Natural killer cell treated with Interleukin-12 subunit alpha and Interleukin-12 subunit beta and Interleukin-15 and Interleukin-18, amount 100 ng/mL, for 72 hours (primary cell): ENCODE measurements around the gene RNF224. TPM values are rescaled to one million over a fixed set of nuclear protein-coding genes. Genes with fewer than 3 reads are reported as not detected.

Experiments used
- ATAC-seq, 2 donors: fragments of 150-1000 bp; cut with Tn5 transposase in 1 of 2; sonication (Bioruptor Pico), chemical (Tn5 transposase) in 1 of 2; 2 replicates each; pipeline ENCODE4 v1.10.0; 2021
- DNase-seq: peaks from one replicate; pipeline ENCODE4 v3.0.0; 2022; ENCODE audit warnings: low spot score
- H3K27ac Mint-ChIP-seq, 2 donors: 1 replicate in 1 of 2; 2 replicates in 1 of 2; pipeline ENCODE4 v1.8.0; 2022; ENCODE audit warnings: mixed read lengths in 2 of 2, mild to moderate bottlenecking in 1 of 2, moderate library complexity in 1 of 2
- H3K27me3 Mint-ChIP-seq, 2 donors: 1 replicate in 1 of 2; 2 replicates in 1 of 2; pipeline ENCODE4 v1.8.0; 2022; ENCODE audit warnings: mixed read lengths in 2 of 2
- H3K36me3 Mint-ChIP-seq: one replicate; pipeline ENCODE4 v1.8.0; 2022; ENCODE audit warnings: mixed read lengths
- H3K4me1 Mint-ChIP-seq, 2 donors: 1 replicate in 1 of 2; 2 replicates in 1 of 2; pipeline ENCODE4 v1.8.0; 2022; ENCODE audit warnings: low read depth in 2 of 2, mixed read lengths in 2 of 2, mild to moderate bottlenecking in 1 of 2
- H3K4me3 Mint-ChIP-seq: one replicate; pipeline ENCODE4 v1.8.0; 2022; ENCODE audit warnings: mixed read lengths
- H3K9me3 Mint-ChIP-seq: 2 replicates; pipeline ENCODE4 v1.8.0; 2022; ENCODE audit warnings: mixed read lengths
- total RNA-seq, 2 donors: library from RNA; stranded (reverse); gene quantifications; one replicate each; pipeline ENCODE4 v1.2.3, GENCODE V29; 2022

RNF224 gene
- total RNA-seq, 2 donors from 2014 or later: not detected

DNA sequence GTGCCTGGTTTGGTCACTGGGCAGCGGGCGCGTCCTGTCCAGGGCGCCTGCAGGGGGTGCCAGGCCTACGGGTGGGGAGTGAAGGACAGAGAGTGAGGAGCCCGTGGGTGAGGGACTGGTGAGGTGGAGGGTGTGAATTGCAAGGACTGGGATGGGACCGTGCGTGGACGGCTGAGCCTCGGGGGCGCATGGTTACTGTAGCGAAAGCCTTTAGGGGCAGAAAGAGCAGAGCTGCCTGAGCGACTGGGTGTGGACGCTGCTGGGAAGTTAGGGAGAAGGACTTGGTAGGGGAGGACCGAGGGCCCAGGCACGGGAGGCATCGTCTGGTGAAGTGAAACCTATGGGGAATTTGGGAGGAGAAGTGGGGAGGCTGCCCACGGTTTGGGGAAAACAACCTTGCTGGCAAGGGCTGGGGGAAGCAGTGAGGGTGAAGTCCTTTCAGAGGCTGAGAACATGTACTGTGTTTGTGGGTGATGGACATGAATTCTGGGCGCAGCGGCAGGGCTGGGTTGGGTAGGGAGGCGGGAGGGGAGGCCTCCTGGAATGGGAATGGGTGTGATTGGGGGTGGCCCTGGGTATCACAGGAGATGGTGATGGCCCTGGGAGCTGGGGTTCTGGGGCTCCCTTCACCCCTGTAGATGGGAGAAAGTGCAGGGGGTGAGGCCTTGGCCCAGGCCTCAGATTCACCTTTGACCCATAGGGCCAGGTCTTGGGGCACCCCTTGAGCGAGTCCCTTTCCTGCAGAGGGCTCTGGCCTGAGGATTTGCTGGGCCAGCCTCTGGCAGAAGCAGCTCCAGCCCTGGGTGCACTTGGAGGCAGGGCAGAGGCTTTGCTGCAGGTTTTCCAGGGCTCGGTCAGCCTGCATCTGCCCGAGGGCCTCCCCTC, 48.5 kb downstream of the RNF224 start:
- H3K27ac Mint-ChIP-seq: peak overlapping the region; percentile 46 to 63

GRCh38 chr9:137276473-137277328, 49.4 kb downstream of the RNF224 start:
- Mint-ChIP-seq H3K4me3 (peak overlapping the region; percentile 91), H3K36me3 (no peaks in the 10 kb centered on the region), H3K9me3 (no peaks in the 10 kb centered on the region), H3K27me3 (no peaks in the 10 kb centered on the region), H3K27ac (peak overlapping the region; percentile 84 to 92), H3K4me1 (peaks cover 11 to 19% of the 10 kb centered on the region in 2 donors)
- DNase-seq (no peak), ATAC-seq (no peak)

More for the DNA sequence above, 48.5 kb downstream of the RNF224 start:
- peaks cover 15 to 22% of the 10 kb centered on the region in 2 donors for H3K4me1 Mint-ChIP-seq
- H3K27me3 Mint-ChIP-seq: no peaks in the 10 kb centered on the region
- no peak for DNase-seq
- H3K36me3 Mint-ChIP-seq: no peaks in the 10 kb centered on the region
- peak overlapping the region; percentile 34 for H3K4me3 Mint-ChIP-seq
- H3K9me3 Mint-ChIP-seq: no peaks in the 10 kb centered on the region
- ATAC-seq: no peak

GRCh38 chr9:137277329-137278041, 50.2 kb downstream of the RNF224 start, which contains the start of gene TOR4A:
Gene TOR4A, plus strand, starts transcription at chr9:137277726. Its CDS starts 964 bp downstream, at chr9:137278690.
- peak; percentile 85 for DNase-seq
- Mint-ChIP-seq H3K9me3 (no peaks in the 10 kb centered on the region), H3K27ac (peak within 1 kb of the TSS; percentile 84 to 92), H3K27me3 (no peaks in the 10 kb centered on the region), H3K36me3 (peaks cover 2% of the 10 kb centered on the region), H3K4me1 (peaks cover 14 to 19% of the 10 kb centered on the region in 2 donors), H3K4me3 (peak within 1 kb of the TSS; percentile 91)
- peak; percentile 87 to 88 for ATAC-seq

DNA sequence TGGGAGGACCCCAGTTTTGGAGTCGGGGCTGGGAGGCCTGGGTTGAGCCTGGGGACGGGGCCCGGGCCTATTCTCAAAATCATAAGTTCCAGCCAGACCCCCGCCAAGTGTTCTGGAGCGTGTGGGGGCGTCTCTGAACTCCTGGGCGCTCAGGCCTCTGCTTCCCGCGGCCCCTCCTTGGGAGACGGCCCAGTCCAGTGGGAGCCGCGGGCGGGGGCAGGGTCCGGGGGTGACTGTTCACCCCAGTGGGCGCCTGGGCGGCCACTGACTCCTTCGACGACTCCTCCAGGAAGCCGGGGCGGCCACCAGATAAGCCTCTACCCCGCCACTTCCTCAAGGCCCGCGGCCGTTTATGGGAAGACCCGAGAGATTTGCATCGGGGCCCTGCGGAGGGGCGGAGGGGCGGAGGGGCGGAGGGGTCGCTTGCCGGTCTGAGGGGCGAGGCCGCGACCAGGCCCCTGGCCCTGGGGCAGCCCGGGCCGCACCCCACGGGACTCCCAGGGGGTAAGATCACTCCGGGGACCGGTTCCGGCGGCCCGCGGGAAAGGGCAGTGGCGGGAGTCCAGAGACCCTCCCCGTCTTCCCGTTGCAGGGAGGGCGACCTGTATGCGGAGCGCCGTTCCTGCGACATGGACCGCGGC, 50.9 kb downstream of the RNF224 start:
- Mint-ChIP-seq H3K36me3 (peaks cover 5% of the 10 kb centered on the region), H3K27ac (peak overlapping the region; percentile 84 to 92), H3K4me3 (peak overlapping the region; percentile 91), H3K27me3 (no peaks in the 10 kb centered on the region), H3K4me1 (peaks cover 17 to 19% of the 10 kb centered on the region in 2 donors), H3K9me3 (no peaks in the 10 kb centered on the region)
- ATAC-seq (peak; percentile 49 to 61), DNase-seq (no peak)

Other genes with a start within 250 kb of the RNF224 start
- 1 to 10 TPM; 1.7 to 4.4 TPM for gene PTGDS, start 250.0 kb upstream of the RNF224 start, total RNA-seq
- gene LCNL1, start 244.5 kb upstream of the RNF224 start, total RNA-seq: under 1 TPM in 1 of 2 donors, not detected in 1; 0.21 TPM
- 100 to 1,000 TPM in 1 of 2 donors, 10 to 100 TPM in 1; 64.0 to 118 TPM for gene PAXX, start 235.1 kb upstream of the RNF224 start, total RNA-seq
- gene CLIC3, start 230.9 kb upstream of the RNF224 start, total RNA-seq: 10 to 100 TPM in 1 of 2 donors, 1 to 10 TPM in 1; 4.3 to 38.2 TPM
- 100 to 1,000 TPM in 1 of 2 donors, 10 to 100 TPM in 1; 77.6 to 109 TPM for gene ABCA2, start 199.3 kb upstream of the RNF224 start, total RNA-seq
- 10 to 100 TPM; 10.0 to 17.8 TPM for gene FUT7, start 195.4 kb upstream of the RNF224 start, total RNA-seq
- 10 to 100 TPM; 11.2 to 41.7 TPM for gene NPDC1, start 181.3 kb upstream of the RNF224 start, total RNA-seq
- gene ENTPD2, start 173.4 kb upstream of the RNF224 start, total RNA-seq: not detected
- gene SAPCD2, start 156.9 kb upstream of the RNF224 start, total RNA-seq: 10 to 100 TPM in 1 of 2 donors, 1 to 10 TPM in 1; 9.5 to 20.8 TPM
- gene UAP1L1, start 150.0 kb upstream of the RNF224 start, total RNA-seq: 10 to 100 TPM; 19.9 to 22.0 TPM
- gene MAN1B1, start 140.5 kb upstream of the RNF224 start, total RNA-seq: 10 to 100 TPM; 34.1 to 55.8 TPM
- 100 to 1,000 TPM; 188 to 310 TPM for gene DPP7, start 112.8 kb upstream of the RNF224 start, total RNA-seq
- gene GRIN1, start 88.3 kb upstream of the RNF224 start, total RNA-seq: under 1 TPM in 1 of 2 donors, not detected in 1; 0.11 TPM
- gene LRRC26, start 57.5 kb upstream of the RNF224 start, total RNA-seq: not detected
- gene TMEM210, start 55.4 kb upstream of the RNF224 start, total RNA-seq: not detected
- gene ANAPC2, start 38.9 kb upstream of the RNF224 start, total RNA-seq: 10 to 100 TPM; 75.5 to 98.1 TPM
- 10 to 100 TPM; 78.3 to 91.4 TPM for gene SSNA1, start 38.8 kb upstream of the RNF224 start, total RNA-seq
- gene TPRN, start 26.8 kb upstream of the RNF224 start, total RNA-seq: 10 to 100 TPM in 1 of 2 donors, 1 to 10 TPM in 1; 9.0 to 19.1 TPM
- 10 to 100 TPM; 25.0 to 43.9 TPM for gene TMEM203, start 21.9 kb upstream of the RNF224 start, total RNA-seq
- gene NDOR1, start 21.8 kb upstream of the RNF224 start, total RNA-seq: 10 to 100 TPM; 33.0 to 81.9 TPM
- 1 to 10 TPM; 1.4 to 1.9 TPM for gene RNF208, start 5.3 kb upstream of the RNF224 start, total RNA-seq
- gene CYSRT1, start 2.3 kb upstream of the RNF224 start, total RNA-seq: under 1 TPM; 0.29 to 0.33 TPM
- not detected for gene SLC34A3, start 3.4 kb downstream of the RNF224 start, total RNA-seq
- gene TUBB4B, start 13.8 kb downstream of the RNF224 start, total RNA-seq: 100 to 1,000 TPM; 332 to 432 TPM
- gene STPG3, start 23.8 kb downstream of the RNF224 start, total RNA-seq: not detected
- gene NELFB, start 27.8 kb downstream of the RNF224 start, total RNA-seq: 10 to 100 TPM; 58.8 to 90.3 TPM
- gene TOR4A, start 50.2 kb downstream of the RNF224 start, total RNA-seq: 10 to 100 TPM; 31.1 to 38.4 TPM
- gene NRARP, start 74.8 kb downstream of the RNF224 start, total RNA-seq: 1 to 10 TPM in 1 of 2 donors, under 1 TPM in 1; 0.88 to 2.6 TPM
- 1 to 10 TPM; 7.6 to 7.9 TPM for gene EXD3, start 195.7 kb downstream of the RNF224 start, total RNA-seq
- gene NOXA1, start 195.9 kb downstream of the RNF224 start, total RNA-seq: under 1 TPM; 0.33 to 0.62 TPM
- gene ENTPD8, start 213.9 kb downstream of the RNF224 start, total RNA-seq: not detected
- gene NSMF, start 231.8 kb downstream of the RNF224 start, total RNA-seq: 10 to 100 TPM; 17.1 to 36.4 TPM